ENCODE measurements around the gene RAC2.
"Not testable (repeated sequence)": the region's sequence is repeated elsewhere in the genome, so short reads cannot be mapped to it uniquely, and the experiment has no call there.

The RAC2 gene

DNA sequence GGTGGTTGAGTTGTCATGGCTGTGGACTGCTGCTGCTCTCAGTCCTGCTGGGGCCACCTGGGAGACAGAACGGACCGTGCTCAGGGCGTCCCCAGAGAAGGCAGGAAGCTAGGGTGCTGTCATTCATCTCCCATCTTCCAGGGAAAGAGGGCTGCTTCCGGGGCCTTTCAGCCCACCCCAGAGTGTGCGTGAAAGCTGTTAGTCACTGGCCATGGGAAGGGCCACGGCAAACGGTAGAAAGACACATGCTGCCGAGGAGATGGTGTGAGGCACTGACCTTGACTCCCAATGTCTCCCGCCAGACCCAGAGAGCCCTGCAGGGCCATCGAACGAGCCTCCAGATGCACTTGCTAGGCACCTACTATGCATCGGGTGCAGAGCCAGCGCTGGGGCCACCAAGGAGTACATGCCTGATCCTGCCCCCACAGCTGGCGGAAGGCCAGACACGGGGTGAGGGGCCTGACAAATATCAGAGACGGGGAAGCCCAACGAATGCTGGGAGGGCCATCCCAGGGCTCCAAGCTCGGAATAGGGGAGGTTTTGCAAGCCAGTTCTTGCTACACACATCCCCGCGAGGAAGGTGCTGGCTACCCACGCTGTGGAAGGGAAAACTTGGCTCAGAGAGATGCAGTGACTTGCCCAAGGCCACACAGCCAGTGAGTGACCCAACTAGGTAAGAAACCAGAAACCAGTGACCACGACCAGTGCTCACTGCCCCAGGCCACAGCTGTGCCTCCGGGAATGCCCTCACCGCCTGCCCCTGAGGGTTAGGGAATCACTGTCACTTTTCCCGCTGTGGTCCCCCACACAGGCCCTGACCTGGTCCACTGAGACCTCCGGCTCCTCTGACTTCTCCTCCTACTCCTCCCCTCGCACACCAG is 10.1 kb downstream of the RAC2 start:
- whole genome bisulfite sequencing (ENCODE audit: insufficient coverage, insufficient read length): no CpG with 5 or more reads among the region's 27 CpGs
- no peaks in the 10 kb centered on the region; the same call in 1 of the 2 replicates for H3K4me1 ChIP-seq (ENCODE audit: control insufficient read depth, insufficient read depth, low read length)

DNA sequence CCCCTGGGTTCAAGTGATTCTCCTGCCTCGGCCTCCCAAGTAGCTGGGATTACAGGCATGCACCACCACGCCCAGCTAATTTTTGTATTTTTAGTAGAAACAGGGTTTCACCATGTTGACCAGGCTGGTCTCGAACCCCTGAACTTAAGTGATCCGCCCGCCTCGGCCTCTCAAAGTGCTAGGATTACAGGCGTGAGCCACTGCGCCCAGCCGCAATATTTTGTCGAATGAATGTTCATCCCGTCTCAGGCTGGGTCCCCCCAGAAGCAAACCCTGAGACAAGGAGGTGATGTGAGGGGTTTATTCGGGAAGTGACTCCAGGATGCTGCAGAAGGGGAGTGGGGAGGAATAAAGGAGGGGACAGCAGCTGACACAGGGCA is 10.7 kb downstream of the RAC2 start:
- WGBS (ENCODE audit: insufficient coverage, insufficient read length): no CpG with 5 or more reads among the region's 12 CpGs
- H3K4me1 ChIP-seq (ENCODE audit: control insufficient read depth, insufficient read depth, low read length): not testable (repeated sequence)

More for the DNA sequence above, 10.1 kb downstream of the RAC2 start:
- no peak overlapping the region for H3K27ac ChIP-seq (ENCODE audit: low read length)
- no peaks in the 10 kb centered on the region for H3K27me3 ChIP-seq (ENCODE audit: control insufficient read depth, insufficient read depth, low read length)
- H3K36me3 ChIP-seq (ENCODE audit: control insufficient read depth, insufficient read depth, low read length): no peaks in the 10 kb centered on the region
- no peak overlapping the region for H3K4me3 ChIP-seq (ENCODE audit: low read length)
- DNase-seq (ENCODE audit: low read depth, low spot score): no peak
- no peaks in the 10 kb centered on the region for H3K9me3 ChIP-seq (ENCODE audit: control insufficient read depth, insufficient read depth, low read length)

DNA sequence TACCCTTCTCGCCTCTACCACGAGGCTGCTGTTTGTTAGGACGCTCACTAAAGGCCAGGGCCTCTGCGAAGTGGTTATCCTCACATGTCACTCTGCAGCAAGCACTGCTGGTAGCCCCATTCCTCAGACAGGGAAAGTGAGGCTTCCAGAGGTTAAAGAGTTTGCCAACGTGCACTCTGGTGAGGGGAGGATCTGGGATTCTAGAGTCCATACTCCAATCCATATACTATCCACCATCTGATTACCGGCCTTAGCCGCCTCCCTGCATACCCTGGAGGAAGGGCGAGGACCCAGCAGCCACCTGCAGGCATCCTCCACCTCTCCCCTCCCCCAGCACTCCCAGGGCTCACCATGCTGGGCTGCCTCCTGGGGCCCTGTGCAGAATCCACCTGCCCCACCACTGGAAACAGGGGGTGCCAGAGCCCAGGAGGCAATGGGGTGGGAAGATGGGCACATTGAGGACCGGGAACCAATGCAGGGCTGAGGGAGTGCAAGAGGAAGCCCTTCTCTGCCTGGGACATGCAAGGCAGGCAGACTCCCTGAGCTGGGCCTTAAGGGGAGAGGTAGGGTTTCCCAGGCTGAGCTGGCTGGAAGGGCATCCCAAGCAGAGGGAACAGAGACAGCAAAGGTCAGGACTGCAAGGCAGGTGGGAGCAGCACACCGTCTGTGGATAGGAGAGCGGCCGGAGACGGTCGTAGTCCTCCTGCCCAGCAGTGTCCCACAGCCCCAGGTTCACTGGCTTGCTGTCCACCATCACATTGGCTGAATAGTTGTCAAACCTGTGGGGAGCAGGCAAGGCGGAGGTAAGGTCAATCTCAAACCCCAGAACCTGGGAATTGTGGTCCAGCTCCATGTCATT is 11.7 kb downstream of the RAC2 start:
- Histone ChIP-seq H3K27ac (ENCODE audit: low read length) (no peak overlapping the region), H3K36me3 (ENCODE audit: control insufficient read depth, insufficient read depth, low read length) (no peaks in the 10 kb centered on the region), H3K4me1 (ENCODE audit: control insufficient read depth, insufficient read depth, low read length) (no peaks in the 10 kb centered on the region; the same call in 1 of the 2 replicates)

More for the DNA sequence above, 10.7 kb downstream of the RAC2 start:
- DNase-seq (ENCODE audit: low read depth, low spot score); H3K36me3 ChIP-seq (ENCODE audit: control insufficient read depth, insufficient read depth, low read length); H3K27ac ChIP-seq (ENCODE audit: low read length); H3K9me3 ChIP-seq (ENCODE audit: control insufficient read depth, insufficient read depth, low read length); H3K4me3 ChIP-seq (ENCODE audit: low read length); H3K27me3 ChIP-seq (ENCODE audit: control insufficient read depth, insufficient read depth, low read length): not testable (repeated sequence)

DNA sequence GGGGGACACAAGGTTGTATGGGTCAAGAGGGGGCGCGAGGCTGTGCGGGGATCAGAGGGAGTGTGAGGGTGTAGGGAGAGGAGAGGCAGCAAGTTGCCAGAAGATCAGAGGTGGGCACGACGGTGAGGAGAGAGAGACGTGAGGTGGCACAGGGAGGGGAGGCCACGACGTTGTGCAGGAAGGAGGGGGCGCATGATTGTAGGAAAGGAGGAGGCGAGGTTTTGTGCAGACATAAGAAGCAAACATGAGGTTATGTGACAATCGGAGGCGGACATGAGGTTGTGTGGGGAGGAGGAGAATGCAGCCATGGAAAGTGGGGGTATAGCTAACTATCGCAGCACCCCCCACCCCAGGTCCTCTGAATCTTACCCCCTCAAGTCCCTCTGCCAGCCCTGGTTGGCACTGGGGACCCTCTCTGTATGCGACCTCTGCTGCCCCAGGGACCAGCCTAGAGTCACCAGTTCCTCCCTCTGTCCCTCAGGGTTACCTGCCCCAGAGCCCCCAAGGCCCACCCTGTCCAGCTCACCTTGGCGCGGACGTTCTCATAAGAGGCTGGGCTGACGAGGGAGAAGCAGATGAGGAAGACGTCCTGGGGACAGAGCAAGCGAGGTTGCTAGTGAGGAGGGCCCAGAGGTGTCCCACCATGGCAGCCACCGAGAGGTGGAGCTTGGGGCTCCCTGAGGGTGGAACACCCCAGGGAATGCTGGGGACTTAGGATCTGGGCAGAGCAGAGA is 12.5 kb downstream of the RAC2 start:
- Histone ChIP-seq H3K4me1 (ENCODE audit: control insufficient read depth, insufficient read depth, low read length) (no peaks in the 10 kb centered on the region; the same call in 1 of the 2 replicates), H3K36me3 (ENCODE audit: control insufficient read depth, insufficient read depth, low read length) (no peaks in the 10 kb centered on the region)
- no CpG with 5 or more reads among the region's 21 CpGs for WGBS (ENCODE audit: insufficient coverage, insufficient read length)

More for the DNA sequence above, 11.7 kb downstream of the RAC2 start:
- H3K9me3 ChIP-seq (ENCODE audit: control insufficient read depth, insufficient read depth, low read length): no peaks in the 10 kb centered on the region
- WGBS (ENCODE audit: insufficient coverage, insufficient read length): no CpG with 5 or more reads among the region's 15 CpGs
- H3K27me3 ChIP-seq (ENCODE audit: control insufficient read depth, insufficient read depth, low read length): no peaks in the 10 kb centered on the region
- H3K4me3 ChIP-seq (ENCODE audit: low read length): no peak overlapping the region
- no peak for DNase-seq (ENCODE audit: low read depth, low spot score)

DNA sequence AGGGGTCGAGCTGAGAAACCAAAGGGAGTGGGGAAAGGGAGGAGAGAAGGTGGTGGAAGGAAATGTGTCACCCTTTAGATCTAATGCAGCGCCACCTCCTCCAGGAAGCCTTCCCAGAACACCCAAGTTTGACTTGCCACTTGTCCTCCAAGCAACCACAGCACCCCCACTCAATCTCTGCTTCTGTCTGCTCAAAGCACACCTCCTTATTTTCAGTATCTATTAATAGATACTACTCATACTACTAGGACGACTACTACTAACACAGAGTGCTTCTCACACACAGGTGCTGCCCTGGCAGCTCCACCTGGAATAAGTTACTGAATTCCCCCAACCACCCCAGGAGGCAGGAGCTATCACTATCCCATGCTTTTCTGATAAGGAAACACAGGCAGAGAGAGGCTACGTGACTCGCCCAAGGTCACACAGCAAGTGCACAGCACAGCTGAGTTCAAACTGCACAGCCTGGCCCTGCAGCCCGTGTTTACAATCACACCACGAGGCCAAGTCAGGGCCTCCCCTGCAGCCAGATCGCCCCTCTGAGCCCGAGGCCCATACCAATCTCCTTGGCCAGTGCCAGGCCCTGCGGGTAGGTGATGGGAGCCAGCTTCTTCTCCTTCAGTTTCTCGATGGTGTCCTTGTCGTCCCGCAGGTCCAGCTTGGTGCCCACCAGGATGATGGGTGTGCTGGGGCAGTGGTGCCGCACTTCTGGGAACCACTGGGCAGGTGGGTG is 13.2 kb downstream of the RAC2 start:
- no peaks in the 10 kb centered on the region; the same call in 1 of the 2 replicates for H3K4me1 ChIP-seq (ENCODE audit: control insufficient read depth, insufficient read depth, low read length)
- H3K36me3 ChIP-seq (ENCODE audit: control insufficient read depth, insufficient read depth, low read length): no peaks in the 10 kb centered on the region
- no peak overlapping the region for H3K27ac ChIP-seq (ENCODE audit: low read length)
- no CpG with 5 or more reads among the region's 14 CpGs for WGBS (ENCODE audit: insufficient coverage, insufficient read length)
- no peak overlapping the region for H3K4me3 ChIP-seq (ENCODE audit: low read length)
- no peaks in the 10 kb centered on the region for H3K9me3 ChIP-seq (ENCODE audit: control insufficient read depth, insufficient read depth, low read length)
- no peaks in the 10 kb centered on the region for H3K27me3 ChIP-seq (ENCODE audit: control insufficient read depth, insufficient read depth, low read length)
- DNase-seq (ENCODE audit: low read depth, low spot score): no peak

More for the DNA sequence above, 12.5 kb downstream of the RAC2 start:
- H3K9me3 ChIP-seq (ENCODE audit: control insufficient read depth, insufficient read depth, low read length): no peaks in the 10 kb centered on the region
- no peak overlapping the region for H3K27ac ChIP-seq (ENCODE audit: low read length)
- H3K4me3 ChIP-seq (ENCODE audit: low read length): no peak overlapping the region
- no peaks in the 10 kb centered on the region for H3K27me3 ChIP-seq (ENCODE audit: control insufficient read depth, insufficient read depth, low read length)
- no peak for DNase-seq (ENCODE audit: low read depth, low spot score)

DNA sequence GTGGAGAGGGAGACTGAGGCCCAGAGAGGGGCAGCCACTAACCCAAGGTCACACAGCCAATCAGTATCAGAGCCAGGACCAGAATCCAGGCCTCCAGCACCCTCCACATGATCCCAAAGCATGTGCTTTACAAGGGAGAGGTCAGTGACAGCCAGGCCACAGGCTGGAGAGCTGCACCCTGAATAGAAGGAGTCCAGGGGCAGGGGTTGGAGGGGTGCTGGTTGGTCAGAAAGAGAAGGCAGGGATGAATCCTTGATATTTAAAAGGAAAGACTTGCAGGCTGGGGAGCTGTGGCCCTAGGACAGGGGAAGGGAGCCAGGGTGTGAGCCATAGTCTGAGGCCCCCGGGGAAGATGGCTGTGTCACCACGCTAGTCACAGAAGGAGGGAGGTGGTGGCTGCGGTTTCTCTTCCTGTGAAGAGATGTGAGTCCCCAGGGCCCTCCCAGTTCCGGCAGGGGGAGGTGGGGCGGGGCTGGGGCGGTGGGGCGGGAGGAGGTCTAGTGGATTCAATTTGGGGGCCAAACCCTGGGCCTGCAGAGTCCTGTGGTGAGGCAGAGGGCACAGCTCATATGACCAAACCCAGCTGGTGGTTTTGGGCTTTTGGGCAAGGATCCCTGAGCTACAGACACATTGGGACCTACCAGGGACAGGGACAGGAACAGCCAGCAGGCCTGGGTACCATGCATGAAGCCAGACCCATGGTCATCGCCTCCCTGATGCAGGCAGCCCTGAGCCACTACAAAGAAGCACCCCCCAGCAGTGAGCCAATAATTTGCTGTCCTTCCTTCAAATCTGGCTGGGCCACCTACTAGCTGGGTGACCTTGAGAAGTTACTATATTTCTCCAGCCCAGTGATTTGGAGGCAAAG is 14.0 kb downstream of the RAC2 start:
- Histone ChIP-seq H3K9me3 (ENCODE audit: control insufficient read depth, insufficient read depth, low read length) (no peaks in the 10 kb centered on the region), H3K4me3 (ENCODE audit: low read length) (no peak overlapping the region), H3K27ac (ENCODE audit: low read length) (no peak overlapping the region), H3K36me3 (ENCODE audit: control insufficient read depth, insufficient read depth, low read length) (no peaks in the 10 kb centered on the region), H3K4me1 (ENCODE audit: control insufficient read depth, insufficient read depth, low read length) (no peaks in the 10 kb centered on the region; the same call in 1 of the 2 replicates), H3K27me3 (ENCODE audit: control insufficient read depth, insufficient read depth, low read length) (no peaks in the 10 kb centered on the region)
- no peak for DNase-seq (ENCODE audit: low read depth, low spot score)
- no CpG with 5 or more reads among the region's 8 CpGs for WGBS (ENCODE audit: insufficient coverage, insufficient read length)

DNA sequence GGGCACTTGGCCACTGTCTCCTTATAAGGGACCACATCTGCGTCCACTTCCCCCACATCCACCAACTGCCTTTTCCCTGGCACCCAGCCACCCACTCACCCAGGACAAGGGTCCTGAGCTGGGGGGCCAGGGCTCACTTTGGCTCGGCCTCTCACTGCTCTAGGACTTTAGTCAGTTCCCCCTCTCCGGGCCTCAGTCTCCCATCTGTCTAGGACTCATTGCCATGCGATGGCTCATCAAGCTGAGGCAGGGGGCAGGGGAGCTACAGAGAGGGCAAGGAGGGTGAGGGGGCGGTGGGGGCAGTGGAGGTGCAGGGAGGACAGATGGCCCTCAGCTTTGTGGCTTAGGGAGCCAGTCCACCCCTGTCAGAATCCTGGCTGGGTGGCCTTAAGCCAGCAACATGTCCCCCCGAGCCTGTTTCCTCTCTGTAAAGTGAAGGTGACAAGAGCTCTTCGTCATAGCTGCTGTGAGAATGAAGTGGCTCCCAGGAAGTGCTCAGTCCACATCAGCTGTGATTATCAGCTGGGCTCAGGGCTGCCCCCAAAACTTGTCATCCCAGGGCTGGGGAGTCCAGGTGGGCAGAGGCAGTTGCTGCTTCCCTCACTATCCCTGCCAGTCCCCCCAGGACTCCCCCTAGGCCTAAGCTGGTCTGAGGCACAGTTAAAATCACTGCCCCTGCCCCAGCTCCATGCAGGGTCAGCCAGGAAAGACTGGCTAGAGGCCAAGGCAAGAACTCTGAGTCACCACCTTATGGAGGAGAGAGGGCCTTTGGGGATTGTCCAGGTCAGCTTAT is 14.9 kb downstream of the RAC2 start:
- Histone ChIP-seq H3K4me1 (ENCODE audit: control insufficient read depth, insufficient read depth, low read length) (no peaks in the 10 kb centered on the region), H3K4me3 (ENCODE audit: low read length) (no peak overlapping the region), H3K36me3 (ENCODE audit: control insufficient read depth, insufficient read depth, low read length) (no peaks in the 10 kb centered on the region), H3K9me3 (ENCODE audit: control insufficient read depth, insufficient read depth, low read length) (no peaks in the 10 kb centered on the region), H3K27me3 (ENCODE audit: control insufficient read depth, insufficient read depth, low read length) (no peaks in the 10 kb centered on the region), H3K27ac (ENCODE audit: low read length) (no peak overlapping the region)
- DNase-seq (ENCODE audit: low read depth, low spot score): no peak
- no CpG with 5 or more reads among the region's 7 CpGs for WGBS (ENCODE audit: insufficient coverage, insufficient read length)

DNA sequence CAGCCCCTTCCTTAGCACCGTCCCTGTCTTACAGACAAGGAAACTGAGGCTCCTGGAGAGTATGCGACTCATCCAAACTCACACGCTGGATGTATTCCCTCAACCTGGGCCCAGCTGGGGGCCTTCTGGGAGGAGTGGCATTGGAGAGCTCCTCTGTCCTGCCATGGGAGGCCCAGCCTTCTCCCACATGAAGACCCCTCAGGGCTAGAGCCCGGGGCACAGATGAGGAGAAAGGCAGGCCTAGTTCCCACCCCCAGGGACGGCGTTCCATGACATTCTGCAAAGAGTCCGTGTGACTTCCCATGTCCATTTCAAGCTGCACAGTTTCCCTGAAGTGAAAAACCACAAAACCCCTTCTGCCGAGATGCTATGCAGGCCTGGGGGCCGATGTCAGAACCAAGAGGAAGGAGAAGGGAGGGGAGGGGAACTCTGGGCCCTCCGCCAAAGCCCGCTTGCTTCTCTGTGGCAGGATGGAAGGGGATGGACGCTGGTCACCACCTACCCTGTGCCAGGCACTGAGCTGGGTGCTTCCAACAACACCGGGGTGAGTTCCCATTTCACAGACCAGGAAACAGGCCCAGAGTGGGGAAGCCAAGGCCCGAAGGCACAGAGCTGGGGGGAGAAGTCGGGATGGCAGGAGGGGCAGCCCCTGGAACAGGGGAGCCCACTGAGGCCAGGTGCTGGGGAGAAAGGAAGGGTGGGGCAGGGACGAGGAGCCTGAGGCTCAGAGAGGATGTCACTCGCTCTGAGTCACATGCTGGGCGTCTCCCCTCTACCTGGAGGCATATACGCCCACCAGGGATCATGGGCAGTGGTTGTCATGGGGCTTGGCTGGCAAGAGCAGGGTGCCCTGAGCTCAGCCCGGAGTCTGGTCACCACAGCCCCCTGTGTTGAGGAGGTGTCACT is 15.7 kb downstream of the RAC2 start:
- Histone ChIP-seq H3K4me1 (ENCODE audit: control insufficient read depth, insufficient read depth, low read length) (no peaks in the 10 kb centered on the region), H3K36me3 (ENCODE audit: control insufficient read depth, insufficient read depth, low read length) (no peaks in the 10 kb centered on the region), H3K27me3 (ENCODE audit: control insufficient read depth, insufficient read depth, low read length) (no peaks in the 10 kb centered on the region), H3K4me3 (ENCODE audit: low read length) (no peak overlapping the region), H3K9me3 (ENCODE audit: control insufficient read depth, insufficient read depth, low read length) (no peaks in the 10 kb centered on the region), H3K27ac (ENCODE audit: low read length) (no peak overlapping the region)
- no peak for DNase-seq (ENCODE audit: low read depth, low spot score)
- no CpG with 5 or more reads among the region's 20 CpGs for WGBS (ENCODE audit: insufficient coverage, insufficient read length)

Data from iPS DF 6.9 (cell line).